Testis (tissue), 3 donors: ENCODE measurements around the gene CATSPERE. TPM values are rescaled to one million over a fixed set of nuclear protein-coding genes. Genes with fewer than 3 reads are reported as not detected.
A peak's percentile ranks its signal among the peaks of the same experiment; 100 is the strongest.

Experiments
- DNase-seq: peaks from one replicate; pipeline ENCODE4 v3.0.0-alpha.2; 2019
- H3K27ac ChIP-seq, 2 donors: fragments of 200-600 bp; sonication (generic); one replicate each; pipeline ENCODE4 v1.5.1; 2019
- H3K27me3 ChIP-seq: fragments of 200-600 bp; sonication (generic); one replicate; pipeline ENCODE4 v1.5.1; 2019
- H3K36me3 ChIP-seq: fragments of 200-600 bp; sonication (generic); one replicate; pipeline ENCODE4 v1.5.1; 2017; ENCODE audit warnings: low read depth; ENCODE audit errors: missing control alignments
- H3K4me1 ChIP-seq: fragments of 200-600 bp; sonication (generic); one replicate; pipeline ENCODE4 v1.5.1; 2019
- H3K4me3 ChIP-seq, 2 donors: fragments of 200-600 bp; sonication (generic); one replicate each; pipeline ENCODE4 v1.5.1; 2017 to 2019
- H3K9me3 ChIP-seq: fragments of 200-600 bp; sonication (generic); one replicate; pipeline ENCODE4 v1.5.1; 2017
- POLR2A ChIP-seq: fragments of 450-650 bp; IDR thresholded peaks from one replicate; pipeline ENCODE4 v1.6.1; 2017; ENCODE audit warnings: antibody characterized with exemption, mild to moderate bottlenecking, moderate library complexity
- WGBS, 2 donors: methylation state at CpG; one replicate each; pipeline ENCODE4 v1.1.5; 2018; 5-methylcytosine and 5-hydroxymethylcytosine counted together
- intact Hi-C: fragments of 100-400 bp; cut with DNase I; formaldehyde crosslinking; loops from one replicate; pipeline ENCODE4 v1.15.1; 2023; ENCODE audit warnings: low total_unique reads
- polyA plus RNA-seq: library from polyadenylated mRNA; stranded (reverse); fragments of 350-450 nt; fragmentation: Illumina TruSeq; extraction: RNeasy Lipid Tissue Mini Kit (QIAGEN cat#74804); gene quantifications from one replicate; pipeline ENCODE4 v1.2.3, GENCODE V29; 2014; ENCODE audit warnings: low read depth, low replicate concordance; ENCODE audit not compliant: insufficient read depth
- total RNA-seq, 2 donors: library from RNA; depleted of rRNA; stranded (reverse); fragments of >200 nt; gene quantifications; one replicate each; pipeline ENCODE4 v1.2.3, GENCODE V29; 2016
- TF ChIP-seq, protein P1 (sequence below), 3 experiments: fragments of 450-650 bp in 2 of 3; fragments of 200-600 bp in 1 of 3; sonication (generic) in 1 of 3; IDR thresholded peaks; one replicate each; pipeline ENCODE4 v1.5.1; 2016 to 2019; ENCODE audit warnings: antibody characterized with exemption in 3 of 3, mild to moderate bottlenecking in 2 of 3, moderate library complexity in 1 of 3

Gene CATSPERE
- total and polyA plus RNA-seq, 3 donors from 2014 or later = 10.4 to 46.0 (median 15.7) TPM

DNA sequence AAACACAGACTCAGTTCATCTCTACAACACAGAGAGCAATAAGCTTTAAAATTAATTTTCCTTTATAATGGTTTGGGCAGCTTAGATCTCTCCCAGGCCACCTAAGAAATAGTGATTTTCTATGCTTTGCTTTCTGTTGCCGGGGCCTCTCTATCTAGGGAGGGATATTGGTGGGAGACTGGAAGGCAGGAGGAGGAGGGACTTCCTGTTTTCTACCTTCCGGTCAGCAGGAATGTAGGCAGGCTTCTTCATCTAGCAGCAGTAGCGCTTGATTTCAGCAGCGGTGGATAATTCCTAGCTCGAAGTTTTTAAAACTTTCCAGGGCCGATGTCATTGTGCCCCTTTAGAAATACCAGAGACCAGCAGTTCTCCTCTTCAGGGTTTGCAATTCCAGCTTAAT, 186.7 kb downstream of the CATSPERE start:
- 72 to 82% methylated on average over 6 of the region's 6 CpGs for WGBS, 2 donors
- TF ChIP-seq, protein P1, sequence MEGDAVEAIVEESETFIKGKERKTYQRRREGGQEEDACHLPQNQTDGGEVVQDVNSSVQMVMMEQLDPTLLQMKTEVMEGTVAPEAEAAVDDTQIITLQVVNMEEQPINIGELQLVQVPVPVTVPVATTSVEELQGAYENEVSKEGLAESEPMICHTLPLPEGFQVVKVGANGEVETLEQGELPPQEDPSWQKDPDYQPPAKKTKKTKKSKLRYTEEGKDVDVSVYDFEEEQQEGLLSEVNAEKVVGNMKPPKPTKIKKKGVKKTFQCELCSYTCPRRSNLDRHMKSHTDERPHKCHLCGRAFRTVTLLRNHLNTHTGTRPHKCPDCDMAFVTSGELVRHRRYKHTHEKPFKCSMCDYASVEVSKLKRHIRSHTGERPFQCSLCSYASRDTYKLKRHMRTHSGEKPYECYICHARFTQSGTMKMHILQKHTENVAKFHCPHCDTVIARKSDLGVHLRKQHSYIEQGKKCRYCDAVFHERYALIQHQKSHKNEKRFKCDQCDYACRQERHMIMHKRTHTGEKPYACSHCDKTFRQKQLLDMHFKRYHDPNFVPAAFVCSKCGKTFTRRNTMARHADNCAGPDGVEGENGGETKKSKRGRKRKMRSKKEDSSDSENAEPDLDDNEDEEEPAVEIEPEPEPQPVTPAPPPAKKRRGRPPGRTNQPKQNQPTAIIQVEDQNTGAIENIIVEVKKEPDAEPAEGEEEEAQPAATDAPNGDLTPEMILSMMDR (IDR thresholded peaks at IDR 0.05) = no peak
- no peak for TF ChIP-seq POLR2A

DNA sequence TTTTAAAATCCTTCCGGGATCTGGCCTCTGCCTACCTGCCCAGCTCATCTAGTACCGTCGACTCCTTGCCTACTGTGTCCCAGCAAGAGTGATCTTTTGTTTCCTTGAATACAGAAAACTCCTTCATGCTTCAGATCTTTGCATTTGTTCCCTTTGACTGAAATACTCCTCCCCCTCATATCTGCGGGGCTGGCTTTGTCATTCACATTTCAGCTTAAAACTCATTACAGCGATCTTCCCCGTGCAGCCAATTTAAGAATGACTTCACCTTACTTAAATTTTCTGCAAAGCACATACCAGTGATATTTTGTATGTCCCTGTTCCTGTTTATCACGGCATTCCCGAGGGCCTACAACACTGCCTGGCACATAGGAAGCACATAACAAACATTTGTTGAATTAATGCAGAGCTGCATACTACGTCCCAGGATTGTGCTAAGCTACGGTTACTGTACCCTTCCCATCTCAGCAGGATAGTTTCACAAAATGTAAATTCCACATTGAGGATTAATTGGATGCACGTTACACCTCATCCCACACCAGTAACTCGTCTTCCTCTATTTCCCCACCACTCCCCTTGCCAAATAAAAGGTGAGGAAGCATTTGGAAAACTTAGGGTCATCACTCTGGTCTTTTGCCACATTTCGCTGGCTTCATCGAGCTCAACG, 191.0 kb downstream of the CATSPERE start:
- peak overlapping the region in 1 of 2 donors; percentile 94 for H3K27ac ChIP-seq
- DNase-seq = no peak

More for the DNA sequence above, 186.7 kb downstream of the CATSPERE start:
- Histone ChIP-seq H3K27ac (no peak overlapping the region), H3K4me3 (no peak overlapping the region), H3K4me1 (no peaks in the 10 kb centered on the region), H3K9me3 (no peaks in the 10 kb centered on the region), H3K36me3 (no peaks in the 10 kb centered on the region), H3K27me3 (no peaks in the 10 kb centered on the region)
- DNase-seq = no peak
- intact Hi-C loops = no loop called here

DNA sequence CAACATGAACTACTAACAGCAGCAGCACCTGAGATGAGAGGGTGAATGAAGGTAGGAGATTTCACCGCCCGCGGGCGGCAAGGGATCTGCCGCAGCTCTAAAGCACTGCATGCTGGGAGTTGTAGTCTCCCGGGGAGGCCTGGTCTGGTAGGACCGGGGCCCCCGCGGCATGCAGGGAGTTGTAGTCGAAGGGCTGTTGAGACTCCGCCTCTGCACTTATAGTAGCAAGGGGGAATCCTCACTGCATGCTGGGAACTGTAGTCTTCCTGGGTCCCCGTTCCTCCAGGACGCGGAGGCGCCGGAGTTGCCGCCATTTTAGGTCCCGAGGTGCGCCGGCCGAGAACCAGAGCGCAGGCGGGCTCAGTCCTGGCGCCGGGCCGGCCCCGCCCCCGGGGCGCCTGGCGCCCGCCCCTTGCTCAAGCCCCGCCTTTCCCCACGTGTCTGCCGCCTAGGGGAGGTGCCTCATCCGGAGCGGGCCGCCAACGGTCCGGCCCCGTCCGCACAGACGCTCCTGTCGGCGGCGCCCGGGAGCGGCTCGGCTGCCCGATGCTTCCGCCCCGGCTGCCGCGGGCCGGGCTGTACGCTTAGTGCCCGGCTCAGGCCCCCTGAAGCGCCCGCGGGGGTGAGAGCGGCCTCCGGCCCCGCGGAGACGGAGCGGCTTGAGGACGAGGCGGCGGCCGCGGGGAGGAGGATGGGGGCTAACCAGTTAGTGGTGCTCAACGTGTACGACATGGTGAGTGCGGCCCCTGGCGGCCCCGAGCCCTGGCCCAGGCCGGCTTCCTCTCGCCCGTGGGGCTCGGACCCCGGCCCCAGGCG, 191.8 kb downstream of the CATSPERE start, which contains the start of gene DESI2:
Gene DESI2, plus strand, starts transcription at position 504 of the 816 bp plus-strand sequence. Its CDS starts 188 bp downstream, at position 692.
- Histone ChIP-seq H3K4me1 (peaks cover 23% of the 10 kb centered on the region), H3K27me3 (no peaks in the 10 kb centered on the region), H3K36me3 (no peaks in the 10 kb centered on the region), H3K4me3 (peak within 1 kb of the TSS; percentile 93 to 97), H3K9me3 (no peaks in the 10 kb centered on the region), H3K27ac (peak within 1 kb of the TSS; percentile 94 to 95)
- peak; percentile 100 for DNase-seq
- WGBS, 2 donors = 0 to 1% methylated on average over 20 to 66 of the region's 81 CpGs
- intact Hi-C loops = no loop called here
- TF ChIP-seq POLR2A = peak; percentile 92
- TF ChIP-seq, protein P1 (IDR thresholded peaks at IDR 0.05) = peak; percentile 53 to 60 (median 54)

More for the DNA sequence above, 191.0 kb downstream of the CATSPERE start:
- peak overlapping the region; percentile 93 to 97 for H3K4me3 ChIP-seq
- no peaks in the 10 kb centered on the region for H3K9me3 ChIP-seq
- no peaks in the 10 kb centered on the region for H3K27me3 ChIP-seq
- H3K4me1 ChIP-seq = peaks cover 23% of the 10 kb centered on the region
- 20 to 25% methylated on average over 15 of the region's 15 CpGs for WGBS, 2 donors
- intact Hi-C loops = no loop called here
- TF ChIP-seq, protein P1 (IDR thresholded peaks at IDR 0.05) = no peak
- TF ChIP-seq POLR2A = no peak
- no peaks in the 10 kb centered on the region for H3K36me3 ChIP-seq

DNA sequence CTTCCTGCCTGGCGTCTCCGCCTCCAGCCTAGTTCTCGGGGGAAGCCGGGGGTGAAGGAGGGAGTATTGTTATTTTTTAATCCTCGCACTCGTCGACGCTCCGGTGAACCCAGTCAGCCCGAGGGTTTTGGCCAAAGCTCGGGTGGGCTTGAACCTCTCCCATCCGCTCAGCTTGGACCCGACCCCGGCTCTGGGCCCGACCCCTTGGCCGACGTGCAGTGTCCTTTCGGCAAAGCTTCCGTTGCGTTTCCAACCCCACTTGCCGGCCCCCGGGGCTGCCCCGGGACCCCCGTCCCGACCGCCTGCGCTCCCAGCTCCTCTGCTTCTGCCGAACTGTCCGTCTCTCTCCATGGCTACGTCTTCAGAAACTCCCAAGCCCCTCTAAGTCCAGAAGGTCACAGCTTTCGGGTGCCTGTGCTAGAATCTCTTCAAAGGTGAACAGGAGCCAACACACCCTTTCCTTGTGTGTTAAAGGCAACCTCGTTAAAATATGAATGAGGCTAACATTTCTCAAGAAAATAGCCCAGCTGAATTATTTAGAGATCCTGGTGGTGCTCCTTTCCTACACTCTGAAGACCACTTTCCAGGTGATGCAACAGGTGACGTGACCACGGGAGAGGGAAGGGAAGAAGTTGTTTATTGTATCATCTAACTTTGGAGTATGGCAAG, 192.5 kb downstream of the CATSPERE start:
- peak; percentile 23 for DNase-seq
- 0 to 1% methylated on average over 34 of the region's 34 CpGs for WGBS, 2 donors
- peak overlapping the region; percentile 94 to 95 for H3K27ac ChIP-seq
- H3K36me3 ChIP-seq = no peaks in the 10 kb centered on the region
- TF ChIP-seq, protein P1 (IDR thresholded peaks at IDR 0.05) = no peak
- TF ChIP-seq POLR2A = no peak
- no peaks in the 10 kb centered on the region for H3K27me3 ChIP-seq
- H3K9me3 ChIP-seq = no peaks in the 10 kb centered on the region
- peaks cover 23% of the 10 kb centered on the region for H3K4me1 ChIP-seq
- intact Hi-C loops = no loop called here
- peak overlapping the region; percentile 93 to 97 for H3K4me3 ChIP-seq
